ENCODE results near the gene PCSK1.

The PCSK1 gene

GRCh38 chr5:96433066-96433447, at the start of gene PCSK1:
Gene PCSK1, minus strand, starts transcription at chr5:96433248. Its CDS starts 206 bp downstream, at chr5:96433042.
- DNase-seq: peak; percentile 77

- DNase-seq: no peak
Observed at GRCh38 chr5:96481867-96482266, 48.8 kb upstream of the PCSK1 start.

- DNase-seq: no peak
Observed at GRCh38 chr5:96481009-96481786, 48.1 kb upstream of the PCSK1 start.

GRCh38 chr5:96478983-96479382, 45.9 kb upstream of the PCSK1 start:
- DNase-seq: no peak

GRCh38 chr5:96476654-96477053, 43.6 kb upstream of the PCSK1 start:
- DNase-seq: no peak

GRCh38 chr5:96474073-96474472, 41.0 kb upstream of the PCSK1 start:
- DNase-seq: no peak

GRCh38 chr5:96473155-96473554, 40.1 kb upstream of the PCSK1 start:
- no peak for DNase-seq

- no peak for DNase-seq
Observed at GRCh38 chr5:96470785-96471184, 37.7 kb upstream of the PCSK1 start.

- no peak for DNase-seq
Observed at GRCh38 chr5:96468956-96469355, 35.9 kb upstream of the PCSK1 start.

GRCh38 chr5:96463091-96463490, 30.0 kb upstream of the PCSK1 start:
- peak; percentile 52 for DNase-seq

- peak; percentile 77 for DNase-seq
Observed at GRCh38 chr5:96459313-96460121, 26.5 kb upstream of the PCSK1 start.

- DNase-seq: no peak
Observed at GRCh38 chr5:96458176-96458575, 25.1 kb upstream of the PCSK1 start.

GRCh38 chr5:96455789-96456188, 22.7 kb upstream of the PCSK1 start:
- DNase-seq: no peak

- peak; percentile 15 for DNase-seq
Observed at GRCh38 chr5:96453394-96453793, 20.3 kb upstream of the PCSK1 start.

- no peak for DNase-seq
Observed at GRCh38 chr5:96447949-96448348, 14.9 kb upstream of the PCSK1 start.

- no peak for DNase-seq
Observed at GRCh38 chr5:96440185-96440538, 7.1 kb upstream of the PCSK1 start.

GRCh38 chr5:96439477-96440184, 6.6 kb upstream of the PCSK1 start:
- no peak for DNase-seq

- peak; percentile 94 for DNase-seq
Observed at GRCh38 chr5:96434201-96434645, 1.2 kb upstream of the PCSK1 start.

GRCh38 chr5:96432216-96433065, 607 bp downstream of the PCSK1 start:
- DNase-seq: peak; percentile 85

- peak; percentile 89 for DNase-seq
Observed at GRCh38 chr5:96431376-96432187, 1.5 kb downstream of the PCSK1 start.

- DNase-seq: no peak
Observed at GRCh38 chr5:96427824-96428223, 5.2 kb downstream of the PCSK1 start.

- DNase-seq: no peak
Observed at GRCh38 chr5:96426831-96427230, 6.2 kb downstream of the PCSK1 start.
